ENCODE measurements around the gene TMEM270.

Gene TMEM270

GRCh38 chr7:73901823-73902597 is 41.1 kb downstream of the TMEM270 start:
- no peak for DNase-seq (ENCODE audit: low read depth)
- no peak for TF ChIP-seq CTCF (conservative IDR thresholded peaks at IDR 0.05; ENCODE audit: control insufficient read depth, insufficient read depth, low read depth, low read length)
- H3K4me3 ChIP-seq (ENCODE audit: control insufficient read depth, low read depth, low read length), result no peak overlapping the region

- H3K4me3 ChIP-seq (ENCODE audit: control insufficient read depth, low read depth, low read length), result no peak overlapping the region
- TF ChIP-seq CTCF (conservative IDR thresholded peaks at IDR 0.05; ENCODE audit: control insufficient read depth, insufficient read depth, low read depth, low read length), result no peak
Observed at GRCh38 chr7:73903321-73904218, 42.6 kb downstream of the TMEM270 start.

GRCh38 chr7:73904219-73905137 is 43.5 kb downstream of the TMEM270 start:
- TF ChIP-seq CTCF (conservative IDR thresholded peaks at IDR 0.05; ENCODE audit: control insufficient read depth, insufficient read depth, low read depth, low read length), result no peak
- DNase-seq (ENCODE audit: low read depth), result peak; percentile 43
- no peak overlapping the region for H3K4me3 ChIP-seq (ENCODE audit: control insufficient read depth, low read depth, low read length)

More at GRCh38 chr7:73903321-73904218, 42.6 kb downstream of the TMEM270 start:
- DNase-seq (ENCODE audit: low read depth), result no peak

GRCh38 chr7:73905360-73905759 is 44.4 kb downstream of the TMEM270 start:
- DNase-seq (ENCODE audit: low read depth), result no peak
- H3K4me3 ChIP-seq (ENCODE audit: control insufficient read depth, low read depth, low read length), result no peak overlapping the region
- TF ChIP-seq CTCF (conservative IDR thresholded peaks at IDR 0.05; ENCODE audit: control insufficient read depth, insufficient read depth, low read depth, low read length), result no peak

GRCh38 chr7:73906874-73907273 is 45.9 kb downstream of the TMEM270 start:
- no peak for DNase-seq (ENCODE audit: low read depth)
- no peak overlapping the region for H3K4me3 ChIP-seq (ENCODE audit: control insufficient read depth, low read depth, low read length)
- TF ChIP-seq CTCF (conservative IDR thresholded peaks at IDR 0.05; ENCODE audit: control insufficient read depth, insufficient read depth, low read depth, low read length), result no peak

- TF ChIP-seq CTCF (conservative IDR thresholded peaks at IDR 0.05; ENCODE audit: control insufficient read depth, insufficient read depth, low read depth, low read length), result no peak
- no peak for DNase-seq (ENCODE audit: low read depth)
- H3K4me3 ChIP-seq (ENCODE audit: control insufficient read depth, low read depth, low read length), result no peak overlapping the region
Observed at GRCh38 chr7:73907554-73908122, 46.7 kb downstream of the TMEM270 start.
